GM10248 (cell line): ENCODE data around the gene KAT6B.
"Not testable (repeated sequence)": the region's sequence is repeated elsewhere in the genome, so short reads cannot be mapped to it uniquely, and the experiment has no call there.

Experiments
- CTCF ChIA-PET: fragments of 300-600 bp; sonication (Branson Sonifier 250); formaldehyde crosslinking; extraction: SDS; loops from one replicate; lab custom pipeline; 2021; ENCODE audit warnings: antibody characterized with exemption; lab: Yijun Ruan, JAX
- POLR2A ChIA-PET: fragments of 350-650 bp; sonication (Branson Sonifier 250); formaldehyde crosslinking; extraction: SDS; loops from one replicate; lab custom pipeline; 2020; ENCODE audit warnings: antibody characterized with exemption; lab: Yijun Ruan, JAX
- DNase-seq: peaks from one replicate; pipeline ENCODE4 v3.0.0; 2012; ENCODE audit errors: extremely low spot score
- CTCF ChIP-seq: IDR thresholded peaks from 2 replicates; pipeline ENCODE4 v1.5.1; 2012; ENCODE audit warnings: mild to moderate bottlenecking, low read depth; ENCODE audit errors: extremely low read depth, missing control alignments, control extremely low read depth

KAT6B gene

GRCh38 chr10:74792726-74793125, 33.7 kb upstream of the KAT6B start:
- POLR2A ChIA-PET = no interaction called here
- CTCF ChIA-PET = interaction anchor here (1.5 kb wide), 1 partner anchor 14 kb away, joined by 4 read pairs; no protein-coding TSS in a partner anchor

GRCh38 chr10:74793240-74793639, 33.2 kb upstream of the KAT6B start:
- DNase-seq, POLR2A ChIA-PET: not testable (repeated sequence)
- CTCF ChIA-PET = interaction anchor here (1.5 kb wide), 1 partner anchor 14 kb away, joined by 4 read pairs; no protein-coding TSS in a partner anchor

More at GRCh38 chr10:74792726-74793125, 33.7 kb upstream of the KAT6B start:
- no peak for DNase-seq
- TF ChIP-seq CTCF = no peak

- CTCF ChIA-PET = interaction anchor here (1.4 to 1.5 kb wide), 2 partner anchors 10 to 15 kb away, joined by 4 to 5 read pairs; no protein-coding TSS in a partner anchor
Measured at GRCh38 chr10:74794531-74794930, 31.9 kb upstream of the KAT6B start.

DNA sequence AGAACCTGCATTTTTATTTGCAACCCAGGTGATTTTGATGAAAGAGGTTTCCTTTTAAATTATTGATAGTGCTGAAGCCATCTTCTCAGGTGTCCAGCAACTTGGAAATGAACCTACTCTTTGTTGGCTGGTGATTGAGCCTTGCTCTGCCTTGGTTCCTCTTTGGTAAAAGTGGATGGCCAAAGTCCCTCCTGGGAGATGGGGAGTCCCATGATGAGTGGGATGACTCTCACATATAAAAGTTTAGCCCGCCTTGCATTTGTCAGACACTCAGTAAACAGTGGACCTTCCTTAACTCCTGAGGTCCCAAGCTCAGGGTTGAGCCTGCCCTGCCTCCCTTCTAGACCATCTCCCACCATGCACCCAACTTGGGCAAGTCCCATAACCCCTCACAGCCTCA, 28.9 kb upstream of the KAT6B start:
- TF ChIP-seq CTCF = no peak
- CTCF ChIA-PET = no interaction called here
- no peak for DNase-seq
- POLR2A ChIA-PET = no interaction called here

More at GRCh38 chr10:74794531-74794930, 31.9 kb upstream of the KAT6B start:
- POLR2A ChIA-PET = no interaction called here
- DNase-seq = no peak
- TF ChIP-seq CTCF = no peak

DNA sequence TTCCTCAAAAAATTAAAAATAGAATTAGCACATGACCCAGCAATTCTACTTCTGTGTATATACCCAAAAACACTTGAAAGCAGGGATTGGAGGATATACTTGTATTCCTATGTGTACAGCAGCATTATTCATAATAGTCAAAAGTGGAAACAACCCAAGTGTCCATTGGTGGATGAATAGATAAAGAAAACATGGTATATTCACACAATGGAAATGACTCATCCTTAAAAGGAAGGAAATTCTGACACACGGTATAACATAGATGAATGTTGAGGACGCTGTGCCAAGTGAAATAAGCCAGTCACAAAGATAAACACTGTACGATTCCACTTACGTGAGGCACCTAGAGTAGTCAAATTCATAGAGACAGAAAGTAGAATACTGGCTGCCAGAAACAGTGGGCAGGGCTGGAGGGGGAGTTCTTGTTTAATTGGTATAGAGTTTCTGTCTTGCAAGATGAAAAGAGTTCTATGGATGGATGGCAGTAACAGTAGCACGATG, 26.6 kb upstream of the KAT6B start:
- CTCF ChIA-PET = interaction anchor here (1.0 kb wide), 1 partner anchor 23 kb away, joined by 3 read pairs; no protein-coding TSS in a partner anchor
- TF ChIP-seq CTCF = no peak
- no peak for DNase-seq
- POLR2A ChIA-PET = no interaction called here

DNA sequence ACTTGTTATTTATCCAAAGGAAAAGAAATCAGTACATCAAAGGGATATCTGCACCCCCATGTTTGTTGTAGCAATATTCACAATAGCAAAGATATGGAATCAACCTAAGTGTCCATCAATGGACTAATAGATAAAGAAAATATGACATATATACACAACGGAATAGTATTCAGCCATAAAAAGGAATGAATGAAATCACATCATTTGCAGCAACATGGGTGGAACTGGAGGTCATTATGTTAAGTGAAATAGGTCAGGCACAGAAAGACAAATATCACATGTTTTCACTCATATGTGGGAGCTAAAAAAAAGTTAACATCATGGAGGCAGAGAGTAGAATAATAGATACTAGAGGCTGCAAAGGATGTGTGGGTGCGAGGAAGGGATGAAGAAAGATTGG, 25.0 kb upstream of the KAT6B start:
- CTCF ChIA-PET = no interaction called here
- no peak for TF ChIP-seq CTCF
- POLR2A ChIA-PET = interaction anchor here (0.6 kb wide), 1 partner anchor 23 kb away, joined by 4 read pairs; no protein-coding TSS in a partner anchor
- no peak for DNase-seq

DNA sequence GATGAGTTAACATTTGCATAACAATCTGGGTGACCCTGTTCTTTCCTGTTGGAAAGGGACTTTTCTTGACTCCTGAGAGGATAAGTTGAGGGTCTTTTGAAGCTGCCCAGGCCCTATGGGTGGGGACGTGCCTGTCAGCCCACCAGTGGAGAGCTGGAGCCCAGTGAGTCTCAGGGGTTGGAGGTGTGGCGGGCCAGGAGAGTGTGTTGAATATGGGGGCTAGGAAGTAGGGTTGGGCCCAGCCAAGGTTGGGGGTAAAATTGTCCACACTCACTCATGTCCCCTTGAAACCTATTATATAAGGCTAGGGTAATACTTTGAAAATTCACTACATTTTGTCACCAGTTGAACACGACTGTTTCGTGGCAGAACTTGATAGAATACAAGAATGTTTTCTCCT, 17.9 kb upstream of the KAT6B start:
- ChIA-PET POLR2A (no interaction called here), CTCF (no interaction called here)
- no peak for TF ChIP-seq CTCF
- DNase-seq = no peak
